Measurements from ENCODE around the gene CACNA1E. TPM values are rescaled to one million over a fixed set of nuclear protein-coding genes. Genes with fewer than 3 reads are reported as not detected.

Gene CACNA1E
- total and polyA plus RNA-seq, 2 experiments from 2014 or later = 1.1 to 1.7 TPM

DNA sequence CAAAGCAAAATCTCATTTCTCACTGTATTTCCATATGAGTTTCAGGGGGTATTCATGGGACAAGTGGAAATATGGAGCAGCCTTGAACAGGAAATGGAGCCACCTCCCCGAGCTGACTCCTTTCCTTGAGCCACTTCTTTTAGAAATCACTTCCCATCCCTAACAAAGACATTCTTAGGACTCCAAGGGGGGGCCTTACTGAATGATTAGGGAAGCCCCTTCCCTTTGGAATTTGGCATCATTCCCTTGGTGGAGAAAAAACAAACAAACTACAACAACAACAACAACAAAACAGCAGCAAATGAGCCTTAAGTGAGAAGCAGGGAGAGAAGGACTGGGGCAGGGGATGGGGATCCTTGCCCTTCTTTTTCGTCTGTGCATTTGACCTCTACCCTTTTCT, 299.9 kb downstream of the CACNA1E start:
- H3K4me1 ChIP-seq (ENCODE audit: insufficient read depth) = peaks cover 4% of the 10 kb centered on the region
- DNase-seq (ENCODE audit: low spot score) = no peak
- no peaks in the 10 kb centered on the region for H3K9me2 ChIP-seq (replicated peaks; ENCODE audit: insufficient read depth)
- no peak overlapping the region for H3K27ac ChIP-seq
- WGBS (ENCODE audit: low lambda C conversion rate, missing lambda C conversion rate) = 56% methylated on average over 2 of the region's 2 CpGs
- H3K79me2 ChIP-seq = no peaks in the 10 kb centered on the region
- H2AFZ ChIP-seq = no peak overlapping the region
- TF ChIP-seq EZH2 (IDR thresholded peaks at IDR 0.05; ENCODE audit: borderline replicate concordance) = no peak
- TF ChIP-seq, protein P1, sequence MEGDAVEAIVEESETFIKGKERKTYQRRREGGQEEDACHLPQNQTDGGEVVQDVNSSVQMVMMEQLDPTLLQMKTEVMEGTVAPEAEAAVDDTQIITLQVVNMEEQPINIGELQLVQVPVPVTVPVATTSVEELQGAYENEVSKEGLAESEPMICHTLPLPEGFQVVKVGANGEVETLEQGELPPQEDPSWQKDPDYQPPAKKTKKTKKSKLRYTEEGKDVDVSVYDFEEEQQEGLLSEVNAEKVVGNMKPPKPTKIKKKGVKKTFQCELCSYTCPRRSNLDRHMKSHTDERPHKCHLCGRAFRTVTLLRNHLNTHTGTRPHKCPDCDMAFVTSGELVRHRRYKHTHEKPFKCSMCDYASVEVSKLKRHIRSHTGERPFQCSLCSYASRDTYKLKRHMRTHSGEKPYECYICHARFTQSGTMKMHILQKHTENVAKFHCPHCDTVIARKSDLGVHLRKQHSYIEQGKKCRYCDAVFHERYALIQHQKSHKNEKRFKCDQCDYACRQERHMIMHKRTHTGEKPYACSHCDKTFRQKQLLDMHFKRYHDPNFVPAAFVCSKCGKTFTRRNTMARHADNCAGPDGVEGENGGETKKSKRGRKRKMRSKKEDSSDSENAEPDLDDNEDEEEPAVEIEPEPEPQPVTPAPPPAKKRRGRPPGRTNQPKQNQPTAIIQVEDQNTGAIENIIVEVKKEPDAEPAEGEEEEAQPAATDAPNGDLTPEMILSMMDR (IDR thresholded peaks at IDR 0.05; ENCODE audit: poor library complexity) = no peak
- TF ChIP-seq EZH2phosphoT487 (IDR thresholded peaks at IDR 0.05; ENCODE audit: low read depth, severe bottlenecking, unreplicated experiment) = no peak
- no peaks in the 10 kb centered on the region for H3K36me3 ChIP-seq (replicated peaks; ENCODE audit: insufficient read depth, low read depth)
- no peaks in the 10 kb centered on the region for H3K27me3 ChIP-seq
- H3K4me2 ChIP-seq = no peak overlapping the region
- H4K20me1 ChIP-seq (ENCODE audit: insufficient read depth, poor library complexity, severe bottlenecking) = no peaks in the 10 kb centered on the region
- no peaks in the 10 kb centered on the region for H3K9me3 ChIP-seq (ENCODE audit: low read depth)
- no peak overlapping the region for H3K4me3 ChIP-seq

GRCh38 chr1:181784039-181784683, 300.8 kb downstream of the CACNA1E start:
- Histone ChIP-seq H2AFZ (no peak overlapping the region), H3K27me3 (no peaks in the 10 kb centered on the region), H3K4me2 (no peak overlapping the region), H3K9me3 (ENCODE audit: low read depth) (no peaks in the 10 kb centered on the region), H3K4me1 (ENCODE audit: insufficient read depth) (no peaks in the 10 kb centered on the region), H3K79me2 (no peaks in the 10 kb centered on the region), H3K9me2 (replicated peaks; ENCODE audit: insufficient read depth) (no peaks in the 10 kb centered on the region), H4K20me1 (ENCODE audit: insufficient read depth, poor library complexity, severe bottlenecking) (no peaks in the 10 kb centered on the region), H3K27ac (no peak overlapping the region), H3K4me3 (no peak overlapping the region), H3K36me3 (replicated peaks; ENCODE audit: insufficient read depth, low read depth) (no peaks in the 10 kb centered on the region)
- TF ChIP-seq EZH2phosphoT487 (IDR thresholded peaks at IDR 0.05; ENCODE audit: low read depth, severe bottlenecking, unreplicated experiment) (no peak), EZH2 (IDR thresholded peaks at IDR 0.05; ENCODE audit: borderline replicate concordance) (no peak)
- TF ChIP-seq, protein P1 (IDR thresholded peaks at IDR 0.05; ENCODE audit: poor library complexity) = no peak
- no peak for DNase-seq (ENCODE audit: low spot score)
- 78% methylated on average over 3 of the region's 3 CpGs for WGBS (ENCODE audit: low lambda C conversion rate, missing lambda C conversion rate)

- no peaks in the 10 kb centered on the region for H4K20me1 ChIP-seq (ENCODE audit: insufficient read depth, poor library complexity, severe bottlenecking)
- H3K36me3 ChIP-seq (replicated peaks; ENCODE audit: insufficient read depth, low read depth) = no peaks in the 10 kb centered on the region
- no peak overlapping the region for H3K27ac ChIP-seq
- TF ChIP-seq EZH2phosphoT487 (IDR thresholded peaks at IDR 0.05; ENCODE audit: low read depth, severe bottlenecking, unreplicated experiment) (no peak), EZH2 (IDR thresholded peaks at IDR 0.05; ENCODE audit: borderline replicate concordance) (no peak)
- TF ChIP-seq, protein P1 (IDR thresholded peaks at IDR 0.05; ENCODE audit: poor library complexity) = no peak
- H3K79me2 ChIP-seq = no peaks in the 10 kb centered on the region
- H3K4me2 ChIP-seq = no peak overlapping the region
- WGBS (ENCODE audit: low lambda C conversion rate, missing lambda C conversion rate) = 76% methylated on average over 2 of the region's 2 CpGs
- H3K27me3 ChIP-seq = no peaks in the 10 kb centered on the region
- no peaks in the 10 kb centered on the region for H3K9me3 ChIP-seq (ENCODE audit: low read depth)
- H2AFZ ChIP-seq = no peak overlapping the region
- H3K9me2 ChIP-seq (replicated peaks; ENCODE audit: insufficient read depth) = no peaks in the 10 kb centered on the region
- DNase-seq (ENCODE audit: low spot score) = no peak
- no peaks in the 10 kb centered on the region for H3K4me1 ChIP-seq (ENCODE audit: insufficient read depth)
- H3K4me3 ChIP-seq = no peak overlapping the region
Measured at GRCh38 chr1:181789395-181789794, 306.1 kb downstream of the CACNA1E start.

Measured in hepatocyte (in vitro differentiated cells).